Right kidney (tissue), 1 donor: ENCODE data around the gene PKNOX2.

Experiments used
- DNase-seq: peaks from one replicate; pipeline ENCODE4 v3.0.0-alpha.2; 2016

The PKNOX2 gene

GRCh38 chr11:125314276-125315078, 149.9 kb downstream of the PKNOX2 start:
- no peak for DNase-seq

DNA sequence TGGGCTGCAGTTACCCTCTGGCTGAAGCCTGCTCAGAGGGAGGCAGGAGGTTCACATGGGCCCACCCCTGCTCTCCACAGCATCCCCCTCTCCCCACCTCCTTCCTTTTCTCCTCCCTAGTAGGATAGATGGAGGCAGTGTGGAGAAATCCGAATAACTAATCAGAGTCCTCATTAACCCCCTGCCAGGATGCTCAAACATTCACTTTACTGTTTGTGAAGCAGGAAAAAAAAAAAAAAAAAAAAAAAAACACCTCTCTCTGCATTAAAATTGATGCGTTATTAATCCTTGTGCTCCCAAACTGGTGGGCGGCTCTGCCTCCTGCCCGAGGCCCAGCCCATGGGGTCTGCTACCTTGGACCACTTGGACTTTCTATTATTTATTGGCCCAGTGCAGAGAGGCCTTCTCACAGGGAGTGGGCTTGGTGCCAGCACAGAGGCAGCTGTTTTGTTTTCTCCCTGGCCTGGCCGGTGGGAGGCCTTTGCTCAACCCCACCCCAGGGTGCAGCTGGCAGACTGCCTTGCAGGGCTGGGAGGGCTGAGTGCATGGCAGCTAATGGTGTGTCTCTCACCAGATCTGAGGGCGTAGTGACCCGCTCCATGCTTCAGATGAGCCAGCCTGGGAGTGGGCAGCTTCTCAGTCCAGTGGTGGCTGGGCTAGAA, 150.7 kb downstream of the PKNOX2 start:
- DNase-seq, result no peak

- DNase-seq, result no peak
Observed at GRCh38 chr11:125317416-125317815, 152.9 kb downstream of the PKNOX2 start.

- DNase-seq, result no peak
Observed at GRCh38 chr11:125319649-125320048, 155.1 kb downstream of the PKNOX2 start.

GRCh38 chr11:125320347-125321076, 156.0 kb downstream of the PKNOX2 start:
- no peak for DNase-seq

- no peak for DNase-seq
Observed at GRCh38 chr11:125322289-125322688, 157.7 kb downstream of the PKNOX2 start.

GRCh38 chr11:125325196-125325595, 160.6 kb downstream of the PKNOX2 start:
- no peak for DNase-seq

DNA sequence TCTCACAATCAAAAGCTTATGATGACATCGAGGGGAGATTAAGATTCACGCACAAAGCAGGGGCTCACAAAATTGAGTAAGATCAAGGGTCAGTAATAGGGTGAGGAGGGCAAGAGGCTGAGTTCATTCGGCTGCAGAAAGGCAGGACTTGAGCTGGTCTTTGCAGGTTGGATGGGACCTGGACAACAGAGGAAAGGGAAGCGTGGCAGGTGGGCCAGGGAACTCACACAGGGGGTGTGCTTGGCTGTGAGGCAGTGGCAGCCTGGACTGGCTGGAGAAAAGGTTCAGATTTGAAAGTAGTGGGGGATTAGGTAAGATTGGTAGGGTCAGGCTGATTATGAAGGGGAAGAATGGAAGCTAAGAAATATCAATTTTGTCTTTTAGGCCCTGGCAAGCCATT, 161.6 kb downstream of the PKNOX2 start:
- DNase-seq, result no peak

- no peak for DNase-seq
Observed at GRCh38 chr11:125327518-125328224, 163.1 kb downstream of the PKNOX2 start.

GRCh38 chr11:125328225-125328580, 163.7 kb downstream of the PKNOX2 start:
- DNase-seq, result no peak

- no peak for DNase-seq
Observed at GRCh38 chr11:125329786-125330185, 165.2 kb downstream of the PKNOX2 start.

DNA sequence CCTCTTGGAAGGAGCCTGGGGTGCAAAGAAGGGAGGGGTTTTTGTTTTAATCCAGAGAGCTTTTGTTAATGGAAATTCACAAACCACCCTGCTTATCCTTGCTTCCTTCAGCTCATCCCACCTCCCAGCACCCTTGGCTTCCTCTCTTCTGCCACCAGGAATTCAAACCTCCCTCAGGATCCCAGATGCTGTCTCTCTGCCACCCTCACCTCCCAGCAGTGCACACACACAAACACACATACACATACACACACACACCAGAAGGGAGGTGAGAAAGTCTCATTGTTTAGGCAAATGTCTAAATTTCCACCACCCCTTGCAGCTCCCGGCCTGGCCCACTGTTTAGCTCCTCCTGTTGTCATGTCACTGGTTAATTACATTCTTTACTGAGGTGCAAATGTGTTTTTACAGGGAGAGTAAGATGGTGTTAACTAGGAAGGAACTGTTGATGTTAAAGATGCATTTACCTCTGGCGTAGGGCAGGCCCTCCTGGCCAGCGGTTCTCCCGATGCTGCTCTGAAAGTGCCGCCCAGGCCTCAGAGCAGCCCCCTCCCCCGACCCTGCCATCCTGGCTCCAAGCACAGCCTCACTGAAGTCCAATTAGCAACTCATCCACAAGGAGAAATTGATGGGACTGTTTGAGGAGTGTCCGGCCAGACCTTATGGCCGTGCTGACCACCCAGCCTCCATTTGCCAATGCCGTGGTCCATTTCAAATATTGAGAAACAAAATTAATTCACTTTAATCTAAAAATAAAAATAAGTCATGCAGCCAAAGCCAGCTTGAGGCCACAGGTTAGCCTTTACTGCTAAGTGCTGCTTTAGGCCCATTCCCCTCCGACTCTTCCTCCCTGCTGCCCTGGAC, 166.1 kb downstream of the PKNOX2 start:
- DNase-seq, result no peak

- DNase-seq, result no peak
Observed at GRCh38 chr11:125331357-125332035, 166.9 kb downstream of the PKNOX2 start.

DNA sequence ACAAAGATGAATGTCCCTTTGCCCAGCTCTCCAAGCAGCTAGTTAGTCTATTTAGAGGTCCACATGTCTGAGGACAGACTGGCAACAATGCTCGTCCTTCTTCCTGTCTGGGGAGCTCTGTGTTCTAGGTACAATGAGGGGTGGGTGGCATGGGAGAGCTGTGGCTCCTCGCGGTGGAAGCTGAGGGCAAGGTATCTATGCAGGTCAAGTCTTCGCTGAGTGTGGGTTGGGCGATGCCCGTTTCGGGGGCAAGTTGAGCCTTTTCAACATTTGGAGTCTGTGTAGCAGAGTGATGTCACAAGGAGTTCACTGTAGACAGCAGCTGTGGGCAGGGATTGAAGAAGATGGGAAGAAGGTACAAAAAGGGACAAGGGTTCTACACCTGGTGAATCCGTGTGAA, 168.3 kb downstream of the PKNOX2 start:
- DNase-seq, result no peak

DNA sequence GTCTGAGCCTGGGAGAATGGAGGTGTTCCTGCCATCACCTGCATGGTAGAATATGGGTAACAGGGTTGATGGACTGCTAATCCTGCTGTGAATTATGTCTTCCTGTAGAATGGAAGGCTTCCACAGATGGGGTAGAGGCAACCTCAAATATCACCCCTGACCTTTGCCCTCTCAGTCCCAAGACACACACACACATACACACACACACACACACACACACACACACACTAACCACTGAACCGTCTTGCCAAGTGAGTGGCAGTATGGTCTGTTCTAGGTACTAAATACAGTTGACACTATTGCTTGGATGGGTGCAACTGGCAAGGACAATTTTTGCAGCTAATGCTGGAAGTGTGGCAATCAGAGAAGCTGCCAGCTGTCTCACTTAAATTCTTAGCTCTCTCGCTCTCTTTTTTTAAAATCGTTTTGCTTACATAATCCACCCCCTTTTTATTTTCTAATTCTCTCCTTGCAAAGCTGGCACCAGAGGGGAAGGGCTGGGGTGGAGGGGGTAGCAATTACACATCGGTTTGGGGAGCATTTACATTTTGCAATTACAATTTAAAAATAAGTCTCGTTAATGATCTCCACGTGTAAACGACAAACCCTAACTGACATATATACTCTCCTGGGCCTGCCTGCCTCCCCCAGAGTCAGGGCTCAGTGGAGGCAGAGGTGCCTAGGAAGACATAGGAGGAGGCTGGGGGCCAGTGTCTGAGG, 169.0 kb downstream of the PKNOX2 start:
- no peak for DNase-seq

- no peak for DNase-seq
Observed at GRCh38 chr11:125335106-125335505, 170.6 kb downstream of the PKNOX2 start.

DNA sequence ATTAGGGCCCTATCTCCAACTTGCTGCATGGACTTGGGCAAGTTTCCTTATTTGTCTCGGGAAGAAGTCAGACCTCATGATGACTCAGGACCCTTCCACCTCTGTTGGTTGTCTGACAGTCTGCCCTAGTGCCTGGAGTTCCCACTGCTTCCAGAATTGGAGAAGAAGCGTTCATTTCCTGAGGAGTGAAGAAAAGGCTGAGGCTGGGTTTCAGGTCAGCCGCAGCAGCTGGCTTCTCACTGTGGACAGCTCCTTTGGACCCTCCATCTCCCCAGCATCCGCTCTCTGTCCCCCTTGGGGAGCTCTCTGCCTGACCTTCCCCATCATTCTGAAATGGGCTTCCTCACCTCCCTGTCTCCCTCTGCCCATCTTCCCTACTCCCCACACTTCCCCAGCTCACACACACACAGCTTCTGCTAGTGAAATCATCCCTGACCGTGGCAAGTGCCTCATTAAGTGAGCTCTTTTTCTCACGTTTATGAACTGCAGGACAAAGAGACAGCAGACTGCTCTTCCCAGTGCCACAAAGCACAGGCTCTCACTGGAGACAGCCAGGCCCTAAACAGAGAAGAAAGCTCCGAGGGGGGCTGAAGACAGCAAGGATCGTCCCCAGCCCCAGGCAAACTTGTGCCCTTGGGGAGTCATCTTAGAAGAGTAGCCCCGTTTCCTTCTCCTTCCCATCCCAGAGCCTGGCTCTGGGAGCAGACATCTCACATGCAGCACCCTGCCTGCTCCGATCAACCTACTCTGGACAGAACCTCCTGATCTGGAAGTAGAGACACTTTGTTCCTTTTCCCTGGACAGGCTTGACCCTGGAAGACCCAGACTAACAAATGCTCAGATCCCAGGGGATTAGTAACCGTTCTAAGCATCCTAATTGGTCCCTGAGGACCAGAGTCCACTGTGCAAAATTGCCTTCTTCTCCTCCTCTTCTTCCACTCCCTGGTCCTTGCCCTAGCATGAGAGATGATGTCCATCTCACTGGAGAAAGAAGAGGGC, 173.6 kb downstream of the PKNOX2 start:
- no peak for DNase-seq

DNA sequence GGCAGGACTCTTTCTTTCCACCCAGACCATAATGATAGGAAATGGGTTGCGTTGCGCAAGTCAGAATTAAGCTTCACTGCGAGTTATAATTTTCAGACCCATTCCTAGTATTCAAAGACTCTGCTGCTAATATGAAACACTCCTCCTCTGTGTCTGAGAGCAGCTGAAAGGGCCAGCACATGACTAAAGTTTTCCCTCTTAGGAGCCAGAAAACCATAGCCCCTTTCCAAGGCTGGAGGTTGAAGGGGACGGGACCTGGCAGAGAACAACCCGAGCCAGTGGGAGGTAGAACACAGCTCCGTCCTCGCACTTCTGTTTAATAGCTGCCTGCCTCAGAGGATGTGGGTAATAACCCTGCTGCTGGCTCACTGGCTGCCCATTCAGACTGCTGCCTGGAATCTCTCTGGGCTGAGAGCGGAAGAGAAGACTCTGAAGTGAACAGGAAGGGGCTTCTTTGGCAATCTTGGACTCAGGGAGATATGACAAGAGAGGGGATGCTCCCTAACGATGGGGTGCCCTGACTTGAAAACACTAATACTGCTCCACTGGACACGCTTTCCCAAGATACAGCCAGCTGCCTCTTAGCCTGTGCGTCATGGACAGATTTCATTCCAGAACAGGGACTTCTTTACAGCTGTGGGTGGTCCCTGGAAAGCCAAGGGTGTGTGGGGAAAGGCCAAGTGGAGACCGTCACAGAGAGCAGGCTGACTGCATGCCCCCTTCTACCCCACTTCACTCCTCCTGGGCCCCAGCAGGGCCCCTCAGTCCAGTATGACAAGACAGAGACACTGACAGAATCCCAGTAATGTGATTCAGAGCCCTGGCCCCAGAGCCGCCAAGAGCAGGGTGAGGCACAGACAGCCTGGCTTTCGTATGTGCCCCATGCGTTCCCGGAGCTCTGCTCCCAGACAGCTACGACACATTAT, 174.6 kb downstream of the PKNOX2 start:
- no peak for DNase-seq
